Measurements from ENCODE around the gene POLR1B.

- TF ChIP-seq CTCF (IDR thresholded peaks at IDR 0.05 in 2 of 3, conservative IDR thresholded peaks at IDR 0.05 in 1 of 3; ENCODE audit: control insufficient read depth in 2 of 3, extremely low read depth in 1 of 3, insufficient read depth in 1 of 3, low read depth in 3 of 3, low read length in 3 of 3) (no peak), FOS (IDR thresholded peaks at IDR 0.05; ENCODE audit: borderline replicate concordance, extremely low read depth, insufficient read length) (no peak), TAF1 (IDR thresholded peaks at IDR 0.05; ENCODE audit: borderline replicate concordance, low read depth, low read length) (no peak), POLR2AphosphoS5 (IDR thresholded peaks at IDR 0.05; ENCODE audit: low read length) (no peak), BCL11A (IDR thresholded peaks at IDR 0.05; ENCODE audit: low read depth, low read length) (no peak), CREM (IDR thresholded peaks at IDR 0.05; ENCODE audit: low read depth) (no peak)
- TF ChIP-seq, protein P1, sequence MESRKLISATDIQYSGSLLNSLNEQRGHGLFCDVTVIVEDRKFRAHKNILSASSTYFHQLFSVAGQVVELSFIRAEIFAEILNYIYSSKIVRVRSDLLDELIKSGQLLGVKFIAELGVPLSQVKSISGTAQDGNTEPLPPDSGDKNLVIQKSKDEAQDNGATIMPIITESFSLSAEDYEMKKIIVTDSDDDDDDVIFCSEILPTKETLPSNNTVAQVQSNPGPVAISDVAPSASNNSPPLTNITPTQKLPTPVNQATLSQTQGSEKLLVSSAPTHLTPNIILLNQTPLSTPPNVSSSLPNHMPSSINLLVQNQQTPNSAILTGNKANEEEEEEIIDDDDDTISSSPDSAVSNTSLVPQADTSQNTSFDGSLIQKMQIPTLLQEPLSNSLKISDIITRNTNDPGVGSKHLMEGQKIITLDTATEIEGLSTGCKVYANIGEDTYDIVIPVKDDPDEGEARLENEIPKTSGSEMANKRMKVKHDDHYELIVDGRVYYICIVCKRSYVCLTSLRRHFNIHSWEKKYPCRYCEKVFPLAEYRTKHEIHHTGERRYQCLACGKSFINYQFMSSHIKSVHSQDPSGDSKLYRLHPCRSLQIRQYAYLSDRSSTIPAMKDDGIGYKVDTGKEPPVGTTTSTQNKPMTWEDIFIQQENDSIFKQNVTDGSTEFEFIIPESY (IDR thresholded peaks at IDR 0.05) = no peak
- TF ChIP-seq, protein P2, sequence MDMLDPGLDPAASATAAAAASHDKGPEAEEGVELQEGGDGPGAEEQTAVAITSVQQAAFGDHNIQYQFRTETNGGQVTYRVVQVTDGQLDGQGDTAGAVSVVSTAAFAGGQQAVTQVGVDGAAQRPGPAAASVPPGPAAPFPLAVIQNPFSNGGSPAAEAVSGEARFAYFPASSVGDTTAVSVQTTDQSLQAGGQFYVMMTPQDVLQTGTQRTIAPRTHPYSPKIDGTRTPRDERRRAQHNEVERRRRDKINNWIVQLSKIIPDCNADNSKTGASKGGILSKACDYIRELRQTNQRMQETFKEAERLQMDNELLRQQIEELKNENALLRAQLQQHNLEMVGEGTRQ (IDR thresholded peaks at IDR 0.05; ENCODE audit: borderline replicate concordance, low read depth, low read length) = no peak
Observed at GRCh38 chr2:112529757-112530156, 12.5 kb upstream of the POLR1B start.

Measured in GM12878 (cell line).